GM18511 (cell line): ENCODE measurements around the gene MYO18B.

Source experiments
- ATAC-seq: cut with Tn5 transposase; IDR thresholded peaks from one replicate; pipeline ENCODE4 v1.9.1; 2021; ENCODE audit warnings: mild to moderate bottlenecking, moderate library complexity; ENCODE audit not compliant: unreplicated experiment

Gene MYO18B

DNA sequence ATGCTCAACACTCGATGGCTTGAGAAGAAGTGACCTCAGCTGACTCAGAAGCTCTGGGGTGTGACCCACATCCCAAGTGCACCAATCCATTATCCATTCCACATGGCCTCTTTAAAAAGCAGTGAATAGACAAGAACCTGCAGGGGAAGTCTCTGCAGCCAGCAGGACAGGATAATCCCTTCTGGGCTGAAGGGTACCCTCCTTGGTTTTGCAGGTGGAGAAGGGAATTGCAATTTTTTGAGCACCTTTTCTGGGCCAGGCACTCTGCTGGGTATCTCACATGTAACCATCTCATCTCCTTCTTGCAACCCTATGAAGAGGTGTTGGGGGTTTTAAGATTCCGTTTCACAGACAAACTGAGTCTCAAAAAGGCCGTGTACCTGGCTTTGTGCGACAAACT, 76.6 kb downstream of the MYO18B start:
- ATAC-seq, result no peak

DNA sequence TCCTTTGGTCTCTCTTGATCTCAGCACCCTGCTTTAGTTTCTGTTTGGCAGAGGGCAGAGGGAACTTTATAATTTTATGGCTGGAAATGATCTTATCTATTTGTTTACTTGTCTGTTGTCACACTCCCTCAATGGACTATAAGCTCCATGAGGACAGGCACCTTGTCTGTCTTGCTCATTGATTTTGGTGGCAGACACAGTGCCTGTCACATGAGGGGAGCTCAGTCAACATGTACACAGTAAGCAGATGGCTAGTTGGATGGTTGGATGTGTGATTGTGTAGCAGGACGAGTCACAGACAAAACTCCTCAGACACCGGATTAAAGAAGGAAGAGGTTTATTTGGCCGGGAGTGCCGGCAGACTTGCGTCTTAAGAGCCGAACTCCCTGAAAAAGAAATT, 80.4 kb downstream of the MYO18B start:
- no peak for ATAC-seq

DNA sequence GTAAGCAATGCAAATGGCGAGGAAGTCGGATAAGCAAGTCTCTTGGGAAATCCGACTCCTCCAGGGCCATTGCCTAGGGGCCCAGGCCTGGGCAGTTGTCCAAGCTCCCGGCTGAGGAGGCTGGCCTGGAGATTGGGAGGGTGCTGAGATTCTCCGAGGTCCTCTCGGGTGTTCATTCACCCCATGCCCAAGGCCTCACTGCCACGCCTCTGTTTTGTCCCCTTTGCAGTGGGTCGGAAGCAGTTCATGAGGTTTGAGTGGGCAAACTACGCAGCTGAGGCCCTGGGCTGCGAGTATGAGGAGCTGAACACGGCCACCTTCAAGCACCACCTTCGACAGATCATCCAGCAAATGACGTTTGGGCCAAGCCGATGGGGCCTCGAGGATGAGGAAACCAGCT, 81.3 kb downstream of the MYO18B start:
- no peak for ATAC-seq

DNA sequence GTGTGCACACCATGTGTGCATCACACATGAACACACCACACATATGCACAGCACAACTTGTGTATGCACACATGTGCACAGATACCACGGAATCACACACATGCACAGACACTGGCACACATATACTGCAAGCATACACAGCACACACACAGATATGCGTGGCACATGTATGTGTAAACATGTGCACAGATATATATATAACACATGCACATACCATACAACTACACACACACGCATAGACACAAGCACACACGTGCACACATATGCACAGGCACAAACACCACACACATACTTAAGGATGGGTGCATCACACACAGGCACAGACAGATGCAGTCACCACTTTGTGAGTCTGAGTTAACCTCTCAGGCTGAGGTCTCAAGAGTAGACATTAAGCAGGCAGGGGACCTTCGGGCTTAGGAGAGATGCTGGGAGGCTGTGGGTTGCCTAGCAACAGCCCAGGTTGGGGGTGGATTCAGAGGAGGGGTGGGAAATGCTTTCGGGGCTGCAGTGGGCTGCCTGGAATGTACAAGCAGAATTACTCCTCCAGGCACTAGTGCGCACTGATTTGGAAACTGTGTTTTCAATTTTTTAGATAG, 82.9 kb downstream of the MYO18B start:
- no peak for ATAC-seq

DNA sequence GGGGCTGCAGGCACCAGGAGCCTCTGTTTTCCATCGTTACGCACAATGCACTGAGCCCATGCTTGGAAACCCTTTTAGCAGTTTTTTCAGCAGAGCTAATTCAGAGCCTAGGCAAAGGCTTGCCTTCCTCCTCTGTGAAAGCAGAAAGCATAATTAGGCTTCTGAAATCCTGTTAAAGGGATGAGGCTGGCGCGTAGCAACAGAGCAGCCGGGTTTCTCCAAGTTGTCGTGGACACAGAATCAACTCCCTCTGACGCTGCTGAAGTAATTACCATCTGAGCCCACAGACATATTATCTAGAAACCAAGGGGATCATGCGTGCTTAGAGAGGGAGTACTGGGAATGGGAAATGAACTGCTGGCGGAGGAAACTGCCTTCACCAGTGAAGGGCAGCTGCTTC, 85.4 kb downstream of the MYO18B start:
- ATAC-seq, result no peak

DNA sequence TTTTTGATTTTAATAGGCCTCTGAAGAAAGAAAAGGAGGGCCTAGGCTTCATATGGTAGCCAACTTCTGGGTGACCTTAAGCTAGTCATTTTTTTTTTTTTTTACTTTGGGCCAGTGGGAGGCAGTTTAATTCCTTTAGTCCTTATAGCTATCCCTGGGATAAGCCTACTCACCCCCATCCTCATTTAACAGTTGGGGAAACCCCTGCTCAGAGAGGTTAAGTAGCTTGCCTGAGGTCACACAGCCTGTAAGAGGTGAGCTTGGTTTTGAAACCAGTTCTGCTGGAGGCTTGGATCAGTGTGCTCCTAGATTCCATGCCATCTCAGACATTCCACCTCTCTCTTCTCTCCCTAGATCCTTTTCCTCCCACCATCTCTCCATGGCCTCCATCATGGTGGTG, 86.4 kb downstream of the MYO18B start:
- ATAC-seq, result no peak

DNA sequence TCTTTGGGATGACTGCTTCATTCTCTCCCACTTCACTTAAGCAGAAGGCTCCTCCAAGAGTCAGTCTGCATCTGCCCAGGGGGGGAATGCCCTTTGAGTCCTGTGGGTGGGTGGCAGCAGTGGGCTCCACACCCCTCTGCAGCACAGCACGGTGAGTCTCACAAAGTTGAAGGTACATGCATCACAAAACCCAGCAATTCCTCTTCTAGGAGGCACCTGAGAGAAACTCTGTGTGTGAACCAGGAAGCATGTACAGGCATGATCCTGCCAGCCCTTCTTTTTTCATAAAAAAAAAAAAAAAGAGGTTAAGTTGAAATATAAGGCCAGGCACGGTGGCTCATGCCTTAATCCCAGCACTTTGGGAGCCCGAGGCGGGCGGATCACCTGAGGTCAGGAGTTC, 87.2 kb downstream of the MYO18B start:
- no peak for ATAC-seq

DNA sequence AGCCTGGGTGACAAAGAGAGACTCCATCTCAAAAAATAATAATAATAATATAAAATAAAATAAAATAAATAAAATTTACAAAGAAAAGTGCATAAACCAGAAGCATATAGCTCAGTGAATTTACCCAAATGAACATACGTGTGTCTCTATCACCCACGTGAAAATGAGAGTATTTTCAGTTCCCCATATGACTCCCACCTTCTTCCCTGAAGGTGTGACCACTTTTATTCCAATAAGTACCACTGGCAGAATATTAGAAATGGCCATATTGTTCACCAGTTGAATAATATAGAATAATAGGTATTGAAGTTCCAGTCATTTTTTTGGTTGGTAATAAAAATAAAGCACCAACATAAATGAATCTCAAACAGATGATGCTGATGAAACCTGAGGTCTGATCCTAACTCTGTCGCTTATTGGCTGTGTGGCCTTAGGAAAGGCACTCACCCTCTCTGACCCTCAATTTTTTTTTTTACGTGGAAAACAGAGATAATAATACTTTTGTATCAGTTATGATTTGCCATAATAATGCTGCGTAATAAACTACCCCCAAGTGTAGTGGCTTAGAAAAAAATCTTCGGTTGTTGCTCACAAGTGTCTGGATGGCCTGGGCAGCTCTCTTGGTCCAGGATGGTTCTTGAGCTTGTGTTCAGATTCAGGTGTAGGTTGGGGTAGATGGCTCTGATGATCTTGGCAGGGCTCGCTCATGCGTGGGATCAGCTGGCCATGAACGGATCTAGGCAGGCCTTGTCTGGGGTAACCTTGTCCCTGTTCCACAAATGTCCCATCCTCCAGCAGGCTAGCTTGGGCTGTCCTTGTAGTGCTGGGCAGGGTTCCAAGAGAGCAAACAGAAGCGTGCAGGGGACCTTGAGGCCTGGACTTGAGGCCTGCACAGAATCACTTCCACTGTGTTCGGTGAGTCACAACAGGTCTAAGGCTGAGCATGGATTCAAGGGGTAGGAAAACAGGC, 88.1 kb downstream of the MYO18B start:
- ATAC-seq, result no peak

DNA sequence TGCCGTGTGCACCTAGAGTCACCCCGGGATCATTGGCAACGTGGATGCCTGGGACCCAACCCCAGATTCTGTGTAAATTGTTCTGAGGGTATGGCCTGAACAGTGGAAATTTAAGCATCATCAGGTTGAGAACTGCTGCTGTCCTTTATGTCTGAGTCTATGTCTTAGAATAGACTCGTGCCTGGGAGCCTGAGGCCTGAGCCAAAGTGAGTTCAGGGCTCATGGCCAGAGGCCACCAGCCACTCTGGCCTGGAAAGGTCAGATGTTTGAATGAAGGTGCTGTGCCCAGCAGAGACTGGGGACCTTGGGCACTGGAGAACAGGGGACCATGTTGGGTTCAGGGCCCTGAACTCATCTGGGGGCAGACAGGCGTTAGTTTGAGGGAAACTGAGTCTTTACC, 91.1 kb downstream of the MYO18B start:
- no peak for ATAC-seq

DNA sequence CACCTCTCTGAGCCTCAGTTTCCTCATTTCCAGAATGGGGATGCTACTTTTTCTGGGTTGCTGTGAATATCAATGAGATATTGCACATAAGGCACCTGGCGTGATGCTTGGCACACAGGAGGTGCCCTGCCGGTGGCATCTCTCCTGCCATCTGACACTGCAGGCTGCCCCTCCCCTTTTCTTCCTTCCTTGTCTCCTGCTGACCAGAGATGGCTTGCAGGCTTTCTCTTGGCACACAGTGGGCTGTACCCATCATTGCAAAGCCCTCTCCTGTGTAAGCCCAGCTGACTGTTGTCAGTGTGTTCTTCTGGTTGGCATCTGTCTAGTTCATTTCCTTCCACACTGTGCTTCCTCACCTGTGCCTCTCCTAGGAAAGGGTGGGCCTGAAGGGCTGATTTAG, 91.7 kb downstream of the MYO18B start:
- ATAC-seq, result no peak

DNA sequence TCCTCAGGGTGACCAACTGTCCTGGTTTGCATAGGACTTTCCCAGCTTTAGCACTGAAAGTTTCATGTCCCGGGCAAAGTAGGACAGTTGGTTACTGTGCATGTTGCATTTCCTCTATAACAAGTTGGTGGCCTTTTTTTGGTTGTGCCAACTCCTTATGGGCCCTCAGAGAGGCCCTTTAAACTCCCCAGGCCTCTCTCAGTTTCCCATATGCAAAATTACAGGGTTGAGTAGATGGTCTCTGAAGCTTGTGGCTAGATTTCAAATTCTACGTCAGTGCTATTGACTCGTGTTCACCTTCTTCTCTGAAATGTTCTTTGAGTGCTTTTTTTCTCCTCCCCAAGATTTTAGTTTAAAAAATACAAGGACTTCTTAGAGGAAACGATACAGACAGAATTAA, 92.5 kb downstream of the MYO18B start:
- no peak for ATAC-seq

DNA sequence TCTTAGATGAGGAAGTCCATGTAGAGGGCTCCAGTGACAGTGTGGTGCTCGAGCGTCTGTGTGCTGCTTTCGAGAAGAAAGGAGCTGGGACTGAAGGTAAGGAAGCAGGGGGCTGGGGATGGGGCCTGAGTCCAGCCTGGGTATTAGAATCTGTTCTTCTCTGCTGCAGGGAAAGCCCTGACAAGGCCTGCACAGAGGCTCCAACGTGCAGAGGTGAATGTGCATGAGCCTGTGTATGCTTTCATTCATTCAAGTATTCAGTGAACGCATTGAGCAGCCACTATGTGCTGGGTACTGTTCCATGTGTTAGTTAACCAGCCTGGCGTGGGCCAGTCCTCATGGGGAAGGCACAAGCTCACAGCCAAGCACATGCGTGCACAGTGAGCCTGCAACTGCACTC, 93.4 kb downstream of the MYO18B start:
- ATAC-seq, result no peak

DNA sequence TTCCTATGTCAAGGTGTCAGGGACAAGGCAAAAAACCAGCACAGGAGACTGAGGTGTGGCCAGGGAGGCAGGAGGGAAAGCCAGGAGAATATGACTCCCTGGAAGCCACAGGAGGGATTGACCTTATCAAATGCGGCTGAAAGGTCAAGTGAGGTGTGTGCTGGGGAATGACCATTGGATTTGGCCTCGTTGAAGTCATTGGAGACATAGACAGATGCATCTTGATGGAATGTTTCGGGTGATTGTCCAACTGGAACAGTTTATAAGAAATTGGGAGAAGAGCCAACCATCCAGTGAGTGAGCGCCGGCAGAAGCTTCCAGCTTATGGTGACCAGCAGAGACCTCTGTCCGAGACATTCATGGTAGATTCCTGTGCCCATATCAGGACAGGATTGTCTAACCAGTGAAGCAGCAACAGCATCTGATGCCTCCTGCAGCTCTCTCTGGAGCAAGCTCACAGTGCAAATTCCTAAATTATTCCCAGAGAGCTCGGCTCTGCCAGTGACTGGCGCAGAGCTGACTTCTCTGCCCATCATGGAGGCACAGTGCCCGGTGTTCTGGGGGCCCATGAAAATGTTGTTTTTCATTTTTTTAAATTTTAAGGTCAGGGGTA, 95.4 kb downstream of the MYO18B start:
- no peak for ATAC-seq

DNA sequence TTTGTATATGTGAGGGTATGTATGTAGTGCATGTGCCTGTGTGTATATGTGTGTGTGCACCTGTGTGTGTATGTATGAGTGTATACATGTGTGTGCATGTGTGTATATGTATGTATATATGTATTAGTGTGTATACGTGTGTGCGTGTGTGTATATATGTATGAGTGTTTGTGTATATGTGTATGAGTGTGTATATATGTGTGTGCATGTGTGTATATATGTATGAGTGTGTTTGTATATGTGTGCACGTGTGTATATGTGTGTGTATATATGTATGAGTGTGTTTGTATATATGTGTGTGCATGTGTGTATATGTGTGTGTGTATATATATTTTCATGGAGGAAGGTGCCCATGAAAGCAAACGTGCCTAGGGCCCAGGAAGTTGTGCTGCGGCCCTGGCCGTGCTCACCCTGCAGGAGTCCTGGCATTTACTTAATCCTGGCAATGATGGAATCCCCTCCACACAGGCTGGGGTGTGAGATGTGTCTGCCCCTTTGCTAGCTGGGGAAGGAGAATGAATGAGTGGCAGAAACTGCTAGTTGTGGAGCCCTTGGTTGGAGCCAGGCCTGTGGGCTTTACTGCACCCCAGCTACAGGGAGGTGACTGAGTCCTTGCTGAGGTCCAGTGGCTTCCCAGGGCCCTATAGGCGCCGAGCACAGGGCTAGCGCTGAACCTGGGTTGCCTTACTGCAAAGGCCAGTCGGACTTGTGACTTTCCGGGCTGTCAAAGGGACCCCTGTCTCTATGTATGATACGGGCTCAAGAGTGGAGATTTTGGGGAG, 97.2 kb downstream of the MYO18B start:
- ATAC-seq, result no peak

DNA sequence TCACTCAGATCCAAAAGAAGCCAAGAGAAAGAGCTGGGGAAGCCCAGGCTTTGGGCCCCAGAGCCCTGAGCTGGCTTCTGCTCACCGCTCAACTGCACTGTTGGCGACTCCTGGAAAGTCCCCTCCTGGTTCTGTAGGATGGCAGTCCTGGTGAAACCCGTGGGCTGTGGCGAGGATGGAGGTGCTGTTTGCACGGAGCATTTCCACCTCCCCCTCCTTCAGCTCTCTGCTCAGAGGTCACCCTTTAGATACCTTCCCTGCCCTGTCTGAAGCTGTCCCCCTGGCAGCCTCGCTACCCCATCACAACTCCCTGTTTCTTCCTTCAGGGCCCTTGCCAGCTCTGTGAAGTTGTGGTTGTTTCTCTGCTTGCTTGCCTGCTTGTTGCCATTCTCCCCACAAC, 97.8 kb downstream of the MYO18B start:
- no peak for ATAC-seq

DNA sequence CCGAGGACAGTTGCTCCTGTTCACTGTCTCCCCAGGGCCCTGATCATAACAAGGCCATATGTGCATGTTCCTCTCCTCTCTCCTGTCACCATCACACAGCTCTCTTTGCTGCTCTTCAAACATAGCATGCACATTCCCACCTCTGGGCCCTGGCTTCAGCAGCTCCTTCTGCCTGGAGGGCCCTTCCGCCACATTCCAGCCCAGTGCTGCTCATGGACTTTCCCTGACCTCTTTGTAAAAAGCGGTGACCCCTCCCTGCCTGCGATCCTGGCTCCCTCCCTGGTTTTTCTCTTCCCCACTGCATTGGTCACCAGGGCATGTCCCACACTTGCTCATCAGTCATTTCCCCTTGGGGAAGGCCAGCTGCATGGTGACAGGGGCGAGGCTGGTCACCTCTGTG, 98.2 kb downstream of the MYO18B start:
- ATAC-seq, result no peak

DNA sequence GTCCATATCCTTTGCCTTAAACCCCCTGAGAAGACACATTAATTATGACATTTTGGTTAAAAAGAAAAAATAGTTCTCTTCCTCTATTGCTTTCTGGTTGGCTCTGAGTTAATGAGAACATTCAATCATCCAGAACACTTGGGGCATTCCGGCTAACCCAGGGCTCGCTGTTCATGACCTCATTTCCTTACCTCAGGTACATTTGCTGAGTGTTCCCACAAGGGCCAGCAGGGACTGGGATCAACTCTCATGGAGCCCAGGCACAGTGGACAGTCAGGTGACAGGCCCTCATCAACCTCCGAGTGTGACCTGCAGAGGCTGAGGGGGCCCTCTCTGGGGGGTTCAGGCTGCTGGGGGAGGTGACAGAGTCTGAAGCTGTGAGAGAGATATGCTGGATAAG, 98.9 kb downstream of the MYO18B start:
- ATAC-seq, result no peak

DNA sequence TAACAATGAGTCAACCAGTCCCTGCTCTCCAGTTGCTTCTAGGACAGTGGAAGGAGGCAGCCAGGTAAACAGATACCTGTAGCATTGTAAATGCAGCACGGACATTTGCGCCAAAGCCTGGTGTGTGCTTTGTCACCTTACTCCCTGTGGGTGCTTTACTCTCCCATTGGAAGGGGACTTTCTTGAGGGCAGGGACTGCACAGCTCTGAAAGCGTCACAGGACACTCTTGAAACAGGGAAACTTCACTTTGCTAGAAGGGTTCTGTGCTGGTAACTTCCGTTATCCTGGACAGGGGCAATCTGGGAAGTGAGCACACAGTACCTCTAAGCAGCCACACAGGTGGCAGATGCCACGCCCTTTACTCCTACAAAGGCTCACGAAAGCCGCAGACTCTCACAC, 99.8 kb downstream of the MYO18B start:
- no peak for ATAC-seq

DNA sequence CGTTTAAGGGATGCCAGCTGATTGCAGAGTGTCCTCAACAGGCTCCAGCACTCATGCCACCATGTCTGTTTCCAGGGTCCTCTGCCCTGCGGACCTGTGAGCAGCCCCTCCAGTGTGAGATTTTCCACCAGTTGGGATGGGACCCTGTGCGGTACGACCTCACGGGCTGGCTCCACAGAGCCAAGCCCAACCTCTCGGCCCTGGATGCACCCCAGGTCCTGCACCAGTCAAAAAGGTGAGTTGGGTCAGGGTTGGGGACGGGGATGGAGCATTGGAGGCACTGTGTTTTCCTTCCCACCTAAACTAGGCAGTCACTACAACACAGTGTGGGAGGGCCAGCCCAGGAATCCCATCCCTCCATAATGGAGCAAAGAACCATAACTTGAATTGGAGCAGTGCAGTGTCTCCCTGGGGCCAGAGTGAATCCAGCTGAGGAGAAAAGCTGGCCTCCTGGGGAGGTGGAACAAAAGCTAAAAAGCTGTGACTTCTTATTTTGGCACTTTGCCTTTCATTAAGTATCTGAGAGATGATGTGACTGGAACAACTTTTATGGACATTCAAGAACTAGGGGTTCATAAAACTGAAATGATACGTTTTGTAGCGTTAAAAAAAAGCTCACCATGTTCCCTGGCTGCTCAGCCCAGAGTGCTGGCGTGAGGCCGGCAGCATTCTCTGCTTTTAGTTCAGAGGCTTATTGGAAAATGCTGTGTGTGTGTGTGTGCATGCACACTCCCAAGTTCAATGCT, 101.8 kb downstream of the MYO18B start:
- no peak for ATAC-seq

DNA sequence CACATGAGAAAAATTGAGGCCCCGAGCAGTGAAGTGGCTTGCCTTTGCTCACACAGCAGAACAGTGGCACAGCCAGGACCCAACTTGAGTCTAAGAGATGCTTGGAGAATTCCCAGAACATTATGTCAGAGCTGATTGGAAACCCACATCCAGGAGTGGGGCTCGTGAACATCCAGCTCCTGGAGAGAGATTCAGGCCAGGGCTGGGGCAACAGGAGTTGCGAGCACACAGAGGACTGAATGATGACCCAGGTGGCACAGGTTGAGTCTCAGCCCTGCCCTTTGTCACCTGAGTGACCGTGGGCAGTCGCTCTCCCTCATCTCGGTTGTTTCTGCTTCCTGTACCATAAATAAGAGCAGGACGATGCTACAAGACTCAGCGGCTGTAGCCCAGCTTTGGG, 102.6 kb downstream of the MYO18B start:
- no peak for ATAC-seq
